SK-MEL-5 (cell line): Measurements from ENCODE around the gene THRAP3. TPM values are rescaled to one million over a fixed set of nuclear protein-coding genes. Genes with fewer than 3 reads are reported as not detected.

Source experiments
- DNase-seq: peaks from one replicate; pipeline ENCODE4 v3.0.0-alpha.2; 2016; ENCODE audit warnings: low read depth, low spot score
- in situ Hi-C: cut with HindIII; loops from 2 replicates; pipeline ENCODE4 v1.10.0; 2016; ENCODE audit warnings: low sequenced_read_pairs, high pct_unique_total_duplicates, low pct_unique_long_range_greater_than_20kb
- total RNA-seq: library from RNA; depleted of rRNA; stranded (reverse); fragments of >200 nt; shearing (Covaris generic); gene quantifications from 2 replicates; pipeline ENCODE4 v1.2.3, GENCODE V29; 2014

THRAP3 gene
- total RNA-seq, 1 experiment from 2014 or later = 63.2 TPM

- in situ Hi-C loops = no loop called here
- no peak for DNase-seq
Measured at GRCh38 chr1:36329817-36330216, 105.6 kb downstream of the THRAP3 start.

- in situ Hi-C loops = no loop called here
Measured at GRCh38 chr1:36330940-36331339, 106.7 kb downstream of the THRAP3 start.

GRCh38 chr1:36337830-36338229 lies 113.6 kb downstream of the THRAP3 start:
- in situ Hi-C loops = no loop called here
- DNase-seq = no peak

More at GRCh38 chr1:36330940-36331339, 106.7 kb downstream of the THRAP3 start:
- no peak for DNase-seq

GRCh38 chr1:36339215-36339614 lies 115.0 kb downstream of the THRAP3 start:
- in situ Hi-C loops = no loop called here

DNA sequence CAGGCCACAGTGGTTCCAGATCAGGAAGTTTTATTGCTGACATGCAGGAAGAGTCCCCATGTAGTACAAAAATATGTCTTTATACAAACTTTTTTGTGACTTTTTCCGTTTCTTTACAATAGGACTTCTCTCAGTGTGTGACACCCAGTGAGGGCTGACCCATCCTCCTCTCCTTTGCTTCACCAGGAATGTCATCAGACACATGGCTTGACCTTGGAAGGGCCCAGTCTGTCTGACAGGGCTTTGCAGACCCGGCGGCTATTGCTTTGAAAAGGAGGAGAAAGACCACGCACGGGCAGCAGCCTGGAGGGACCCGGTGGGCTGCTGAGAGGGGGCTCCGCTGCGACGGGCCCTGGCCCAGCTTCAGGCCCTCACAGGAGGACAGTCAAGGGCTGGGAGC lies 115.4 kb downstream of the THRAP3 start:
- in situ Hi-C loops = no loop called here
- no peak for DNase-seq

More at GRCh38 chr1:36339215-36339614, 115.0 kb downstream of the THRAP3 start:
- DNase-seq = no peak

GRCh38 chr1:36341626-36342320 lies 117.5 kb downstream of the THRAP3 start:
- in situ Hi-C loops = no loop called here
- DNase-seq = no peak

DNA sequence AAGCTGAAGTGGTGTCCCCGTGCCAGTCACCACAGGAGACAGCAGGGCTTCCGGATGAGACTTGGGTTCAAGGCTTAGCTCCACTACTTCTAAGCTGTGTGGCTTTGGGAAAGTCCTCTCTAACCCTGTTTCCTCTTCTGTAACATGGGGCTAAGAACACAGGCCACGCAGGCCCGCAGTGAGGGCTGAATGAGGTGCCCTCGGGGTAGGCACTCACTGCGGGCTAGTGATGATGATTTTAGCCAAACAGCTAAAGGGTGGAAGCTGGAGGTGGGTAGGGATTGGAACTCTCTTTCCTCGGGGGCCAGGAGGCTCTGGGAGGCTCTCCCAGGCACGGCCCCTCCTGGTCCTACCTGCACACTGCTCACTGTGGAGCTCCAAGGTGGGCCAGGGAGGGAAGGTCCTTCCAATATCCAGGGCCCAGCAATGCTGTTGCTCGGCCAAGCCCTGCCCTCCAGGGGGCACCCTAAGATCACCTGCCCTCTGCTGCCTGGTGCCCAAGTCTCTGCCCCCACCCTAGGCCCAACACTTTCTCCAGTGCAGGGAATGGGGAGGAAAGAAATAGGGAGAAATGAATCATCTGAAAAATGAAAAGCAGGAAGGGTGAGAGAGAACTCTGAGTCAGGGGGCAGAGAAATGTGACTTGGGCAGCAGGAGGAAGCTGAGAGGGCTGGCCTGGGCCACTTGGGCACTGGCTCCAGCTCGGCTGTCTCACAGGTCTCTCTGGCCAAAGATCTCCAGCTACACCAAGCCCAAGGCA lies 118.4 kb downstream of the THRAP3 start:
- peak; percentile 50 for DNase-seq
- in situ Hi-C loops = no loop called here

DNA sequence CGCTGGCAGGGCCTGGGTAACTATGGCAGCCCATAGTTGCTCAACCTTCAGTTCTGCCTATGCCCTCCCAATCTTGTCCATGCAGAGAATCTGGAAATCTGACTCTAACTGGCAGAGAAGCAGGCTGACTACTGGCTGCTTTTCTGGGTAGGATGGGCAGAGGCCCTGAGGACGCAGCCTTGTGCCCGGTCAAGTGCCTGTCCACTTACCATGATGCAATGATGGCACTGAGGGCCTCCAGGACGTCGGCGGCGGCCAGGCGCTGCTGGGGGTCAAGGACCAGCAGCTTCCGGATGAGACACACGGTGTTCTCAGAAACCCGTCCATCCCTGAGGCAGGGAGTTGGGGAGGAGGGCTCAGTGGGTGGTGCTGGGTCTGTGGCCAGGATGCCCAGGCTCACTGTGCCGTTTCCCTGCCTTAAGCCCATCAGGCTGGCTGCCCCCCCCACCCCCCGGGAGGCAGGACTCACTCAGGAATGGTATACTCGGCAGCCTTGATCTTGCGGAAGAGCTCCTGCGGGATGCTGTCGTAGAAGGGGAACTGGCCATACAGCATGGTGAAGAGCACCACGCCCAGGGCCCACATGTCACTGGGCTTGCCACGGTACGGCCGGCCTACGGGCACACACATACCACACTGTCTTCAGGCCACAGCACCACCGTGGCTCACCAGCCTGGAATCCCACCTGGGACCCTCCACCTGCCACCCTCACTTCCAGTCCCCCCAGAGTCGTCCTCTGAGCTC lies 119.6 kb downstream of the THRAP3 start:
- in situ Hi-C loops = no loop called here

DNA sequence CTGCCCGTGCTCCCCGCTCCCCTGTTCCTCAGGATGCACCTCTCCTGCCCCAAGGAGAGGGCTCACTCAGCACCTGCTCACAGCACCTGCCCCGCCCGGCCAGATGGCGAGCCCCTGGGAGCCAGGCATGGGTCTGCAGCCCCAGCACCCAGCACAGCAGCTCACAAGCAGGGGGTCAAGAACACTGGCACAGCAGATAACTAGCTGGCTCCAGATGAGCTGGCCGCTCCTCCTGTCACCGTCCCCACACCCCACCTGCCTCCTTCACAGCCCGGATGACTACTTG lies 120.1 kb downstream of the THRAP3 start:
- DNase-seq = no peak

More for the DNA sequence above, 119.6 kb downstream of the THRAP3 start:
- no peak for DNase-seq

DNA sequence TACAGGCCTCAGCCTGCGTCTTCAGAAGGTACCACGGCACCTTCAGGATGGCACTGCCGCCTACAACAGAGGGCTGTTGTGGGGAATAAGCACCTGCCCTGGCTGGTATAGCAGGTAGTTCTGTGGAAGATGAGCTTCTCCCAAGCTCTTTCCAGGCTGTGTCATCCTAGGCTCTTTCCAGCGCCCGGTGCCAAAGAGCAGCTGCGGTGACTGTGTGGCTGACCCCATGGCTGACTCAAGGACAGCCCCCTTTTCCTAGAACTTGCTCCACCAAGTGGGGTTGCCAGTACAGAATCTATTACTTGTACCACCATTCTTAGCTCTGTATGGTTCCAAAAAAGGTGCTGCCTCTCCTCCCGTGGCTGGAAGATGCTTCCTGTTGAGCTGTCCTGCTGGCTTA lies 121.1 kb downstream of the THRAP3 start:
- in situ Hi-C loops = no loop called here
- DNase-seq = no peak

More for the DNA sequence above, 120.1 kb downstream of the THRAP3 start:
- in situ Hi-C loops = no loop called here

- in situ Hi-C loops = no loop called here
- no peak for DNase-seq
Measured at GRCh38 chr1:36346741-36347370, 122.6 kb downstream of the THRAP3 start.

DNA sequence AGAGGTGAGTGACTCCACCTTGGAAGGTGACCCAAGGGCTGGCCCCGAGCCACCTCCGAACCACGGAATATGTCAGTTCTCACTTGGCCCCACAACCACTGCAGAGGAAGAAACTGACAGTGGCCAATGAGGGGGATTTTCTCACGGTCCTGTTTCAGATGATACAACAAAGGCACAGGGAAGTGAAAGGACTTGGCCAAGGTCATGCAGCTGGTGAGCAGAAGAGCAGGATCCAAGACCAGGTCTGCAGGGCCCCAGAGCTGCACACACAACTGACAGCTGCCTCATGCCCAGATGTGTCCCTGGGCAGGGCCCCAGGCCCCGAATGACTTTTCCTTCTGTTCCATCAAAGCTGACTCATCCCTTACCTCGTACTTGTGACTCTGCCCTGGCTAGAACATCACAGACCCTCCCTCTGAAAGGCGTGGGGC lies 125.0 kb downstream of the THRAP3 start:
- in situ Hi-C loops = no loop called here
- no peak for DNase-seq

- DNase-seq = no peak
- in situ Hi-C loops = no loop called here
Measured at GRCh38 chr1:36349839-36350238, 125.6 kb downstream of the THRAP3 start.

- in situ Hi-C loops = no loop called here
- DNase-seq = no peak
Measured at GRCh38 chr1:36350659-36351226, 126.5 kb downstream of the THRAP3 start.

- in situ Hi-C loops = no loop called here
- no peak for DNase-seq
Measured at GRCh38 chr1:36351227-36351977, 127.2 kb downstream of the THRAP3 start.

- in situ Hi-C loops = no loop called here
- DNase-seq = no peak
Measured at GRCh38 chr1:36352125-36352909, 128.1 kb downstream of the THRAP3 start.
